SK-N-MC (cell line): Measurements from ENCODE around the gene DLL1.

ENCODE experiments used
- DNase-seq: peaks from one replicate; pipeline ENCODE4 v3.0.0-alpha.2; 2011; ENCODE audit warnings: low read depth, low spot score
- H3K27ac ChIP-seq: fragments of 200-600 bp; sonication (generic); 2 replicates; pipeline ENCODE4 v1.5.1; 2016; ENCODE audit warnings: mixed run types
- H3K36me3 ChIP-seq: fragments of 200-600 bp; sonication (generic); 2 replicates; pipeline ENCODE4 v1.6.1; 2017; ENCODE audit warnings: antibody characterized with exemption, low read length, mixed read lengths; ENCODE audit not compliant: insufficient read depth
- H3K4me3 ChIP-seq: fragments of 200-600 bp; sonication (generic); 2 replicates; pipeline ENCODE4 v1.5.1; 2016
- H3K9ac ChIP-seq: fragments of 200-600 bp; sonication (generic); 2 replicates; pipeline ENCODE4 v1.8.0; 2017; ENCODE audit warnings: mixed run types, mixed read lengths; ENCODE audit not compliant: insufficient read length
- H3K9me3 ChIP-seq: fragments of 200-600 bp; sonication (generic); 2 replicates; pipeline ENCODE4 v1.6.1; 2017; ENCODE audit warnings: low read depth, mild to moderate bottlenecking, antibody characterized with exemption, low read length, moderate library complexity, mixed read lengths
- EZH2 ChIP-seq: fragments of 200-600 bp; sonication (generic); IDR thresholded peaks from one replicate; pipeline ENCODE4 v1.6.1; 2017; ENCODE audit warnings: antibody characterized with exemption
- FOXP2 ChIP-seq: optimal IDR thresholded peaks from 2 replicates; pipeline ENCODE3; 2011; ENCODE audit warnings: mild to moderate bottlenecking, moderate library complexity; ENCODE audit not compliant: insufficient read depth; ENCODE audit errors: extremely low read length, control extremely low read depth
- POLR2AphosphoS5 ChIP-seq: IDR thresholded peaks from 2 replicates; pipeline ENCODE4 v1.6.1; 2012; ENCODE audit warnings: mild to moderate bottlenecking, low read depth, low read length, borderline replicate concordance

The DLL1 gene

GRCh38 chr6:170280689-170281045, 10.2 kb downstream of the DLL1 start:
- Histone ChIP-seq H3K9ac (no peak overlapping the region), H3K36me3 (no peaks in the 10 kb centered on the region), H3K4me3 (no peak overlapping the region), H3K9me3 (no peaks in the 10 kb centered on the region), H3K27ac (no peak overlapping the region)
- no peak for DNase-seq
- TF ChIP-seq FOXP2: no peak
- no peak for TF ChIP-seq EZH2
- TF ChIP-seq POLR2AphosphoS5: no peak

- H3K4me3 ChIP-seq: no peak overlapping the region
- no peak overlapping the region for H3K9ac ChIP-seq
- no peak overlapping the region for H3K27ac ChIP-seq
- no peak for TF ChIP-seq EZH2
- no peak for TF ChIP-seq POLR2AphosphoS5
- no peak for TF ChIP-seq FOXP2
- DNase-seq: no peak
- H3K36me3 ChIP-seq: no peaks in the 10 kb centered on the region
- H3K9me3 ChIP-seq: no peaks in the 10 kb centered on the region
Measured at GRCh38 chr6:170279977-170280688, 10.7 kb downstream of the DLL1 start.

- no peak overlapping the region for H3K27ac ChIP-seq
- no peaks in the 10 kb centered on the region for H3K36me3 ChIP-seq
- no peak overlapping the region for H3K9ac ChIP-seq
- no peaks in the 10 kb centered on the region for H3K9me3 ChIP-seq
- H3K4me3 ChIP-seq: no peak overlapping the region
- TF ChIP-seq EZH2 (no peak), FOXP2 (no peak), POLR2AphosphoS5 (no peak)
- DNase-seq: no peak
Measured at GRCh38 chr6:170279426-170279825, 11.5 kb downstream of the DLL1 start.

- DNase-seq: no peak
- H3K9me3 ChIP-seq: no peaks in the 10 kb centered on the region
- no peak for TF ChIP-seq EZH2
- TF ChIP-seq FOXP2: no peak
- TF ChIP-seq POLR2AphosphoS5: no peak
- H3K27ac ChIP-seq: no peak overlapping the region
- no peak overlapping the region for H3K4me3 ChIP-seq
- no peaks in the 10 kb centered on the region for H3K36me3 ChIP-seq
- no peak overlapping the region for H3K9ac ChIP-seq
Measured at GRCh38 chr6:170278743-170279094, 12.2 kb downstream of the DLL1 start.

GRCh38 chr6:170277893-170278742, 12.8 kb downstream of the DLL1 start:
- no peak overlapping the region for H3K4me3 ChIP-seq
- no peaks in the 10 kb centered on the region for H3K36me3 ChIP-seq
- no peak overlapping the region for H3K9ac ChIP-seq
- H3K9me3 ChIP-seq: no peaks in the 10 kb centered on the region
- no peak for DNase-seq
- no peak for TF ChIP-seq FOXP2
- TF ChIP-seq POLR2AphosphoS5: no peak
- no peak for TF ChIP-seq EZH2
- H3K27ac ChIP-seq: no peak overlapping the region

GRCh38 chr6:170276369-170277057, 14.4 kb downstream of the DLL1 start:
- Histone ChIP-seq H3K4me3 (no peak overlapping the region), H3K27ac (no peak overlapping the region), H3K36me3 (no peaks in the 10 kb centered on the region), H3K9me3 (no peaks in the 10 kb centered on the region), H3K9ac (no peak overlapping the region)
- no peak for DNase-seq
- TF ChIP-seq POLR2AphosphoS5: no peak
- TF ChIP-seq FOXP2: no peak
- no peak for TF ChIP-seq EZH2

GRCh38 chr6:170274713-170275560, 15.9 kb downstream of the DLL1 start:
- Histone ChIP-seq H3K9me3 (no peaks in the 10 kb centered on the region), H3K9ac (no peak overlapping the region), H3K36me3 (no peaks in the 10 kb centered on the region), H3K4me3 (no peak overlapping the region), H3K27ac (no peak overlapping the region)
- DNase-seq: no peak
- TF ChIP-seq POLR2AphosphoS5 (no peak), EZH2 (no peak), FOXP2 (no peak)

- no peak overlapping the region for H3K27ac ChIP-seq
- no peak for DNase-seq
- no peak overlapping the region for H3K9ac ChIP-seq
- no peak overlapping the region for H3K4me3 ChIP-seq
- H3K36me3 ChIP-seq: no peaks in the 10 kb centered on the region
- TF ChIP-seq EZH2 (no peak), POLR2AphosphoS5 (no peak), FOXP2 (no peak)
- H3K9me3 ChIP-seq: no peaks in the 10 kb centered on the region
Measured at GRCh38 chr6:170273681-170274080, 17.2 kb downstream of the DLL1 start.
